ENCODE measurements around the gene CYTH3.

- no peak for TF ChIP-seq NFE2L2 (IDR thresholded peaks at IDR 0.05; ENCODE audit: low read length)
- no peak for TF ChIP-seq FOXK1 (CRISPR knock-in tag; IDR thresholded peaks at IDR 0.05; ENCODE audit: borderline replicate concordance, low read depth)
- TF ChIP-seq TOE1 (CRISPR knock-in tag; IDR thresholded peaks at IDR 0.05) = no peak
- no peak for TF ChIP-seq CTCF (CRISPR knock-in tag; IDR thresholded peaks at IDR 0.05)
- TF ChIP-seq PBX3 (CRISPR knock-in tag; IDR thresholded peaks at IDR 0.05; ENCODE audit: borderline replicate concordance) = no peak
- no peak for TF ChIP-seq ZNF777 (CRISPR knock-in tag; IDR thresholded peaks at IDR 0.05)
- no peak for TF ChIP-seq PAF1 (CRISPR knock-in tag; IDR thresholded peaks at IDR 0.05)
These were observed 101.6 kb downstream of the CYTH3 start for GRCh38 chr7:6170571-6171531.
